Measurements from ENCODE around the gene SLC16A8. TPM values are rescaled to one million over a fixed set of nuclear protein-coding genes. Genes with fewer than 3 reads are reported as not detected.

Gene SLC16A8
- total and polyA plus RNA-seq, 9 of the 15 experiments (the other 6 are each of a cell fraction or from before 2014, with no cell fraction given), result not detected

- no peaks in the 10 kb centered on the region for H3K36me3 ChIP-seq (ENCODE audit: control insufficient read depth, insufficient read depth, low read length)
- 57% methylated on average over 9 of the region's 11 CpGs for WGBS (ENCODE audit: insufficient coverage, low coverage, missing lambda C conversion rate)
- ATAC-seq (no peak), DNase-seq (ENCODE audit: extremely low read depth in 1 of 4, low spot score in 3 of 4) (no peak), FAIRE-seq (no peak)
- H3K27me3 ChIP-seq (ENCODE audit: control insufficient read depth in 2 of 2, insufficient read depth in 2 of 2, low read length in 2 of 2), result no peaks in the 10 kb centered on the region
- H3K4me2 ChIP-seq (ENCODE audit: insufficient read depth, low read length), result no peak overlapping the region
- H4K20me1 ChIP-seq (replicated peaks; ENCODE audit: control insufficient read depth, insufficient read depth, low read length), result no peaks in the 10 kb centered on the region
- H3K4me3 ChIP-seq, result no peak overlapping the region
- no peak overlapping the region for H3K9ac ChIP-seq (ENCODE audit: insufficient read depth in 1 of 2, low read depth in 2 of 2, low read length in 2 of 2)
- no peak overlapping the region for H3K27ac ChIP-seq (ENCODE audit: extremely low read depth, low read depth, low read length)
- no peaks in the 10 kb centered on the region for H3K9me1 ChIP-seq (ENCODE audit: control insufficient read depth, insufficient read depth, low read length)
- no peaks in the 10 kb centered on the region for H3K9me3 ChIP-seq (replicated peaks; ENCODE audit: control insufficient read depth, insufficient read depth, low read depth, low read length)
- H2AFZ ChIP-seq (ENCODE audit: low read depth, low read length), result no peak overlapping the region
- no peak for TF ChIP-seq SUPT5H (IDR thresholded peaks at IDR 0.05)
- TF ChIP-seq ZNF124 (CRISPR knock-in tag; IDR thresholded peaks at IDR 0.05), result no peak
- no peak for TF ChIP-seq JUND (IDR thresholded peaks at IDR 0.05; ENCODE audit: borderline replicate concordance, low read depth, low read length)
- no peak for TF ChIP-seq JUND (tag; IDR thresholded peaks at IDR 0.05; ENCODE audit: borderline replicate concordance, low read depth, low read length)
- TF ChIP-seq GTF3C2 (IDR thresholded peaks at IDR 0.05; ENCODE audit: borderline replicate concordance, extremely low read depth, insufficient read length), result no peak
- POLR2A ChIA-PET, result interaction anchor here (1.0 kb wide), 1 partner anchor 111 kb away, joined by 4 read pairs; no protein-coding TSS in a partner anchor
- CTCF ChIA-PET (ENCODE audit: low intra/inter-chr PET ratio), result no interaction called here
- intact Hi-C loops (cut with micrococcal nuclease) (loop anchor here (10.0 kb wide), 1 partner anchor 93 kb away; the partner anchor contains the start of gene MAFF), in situ Hi-C loops (cut with MboI) (no loop called here)
- H3K79me2 ChIP-seq (ENCODE audit: control insufficient read depth, insufficient read depth, low read length), result no peaks in the 10 kb centered on the region
- H3K4me1 ChIP-seq (replicated peaks in 1 of 2; ENCODE audit: control insufficient read depth in 2 of 2, insufficient read depth in 2 of 2, low read length in 2 of 2), result peaks cover 0 to 42% of the 10 kb centered on the region in 2 experiments; a peak in 2 of 5 replicates
- BruUV-seq (replicated peaks), result no TSS peak
Observed at GRCh38 chr22:38111925-38112355, 28.0 kb upstream of the SLC16A8 start.
